Ishikawa (cell line): ENCODE results near the gene MTFP1.

ENCODE experiments used
- CEBPB ChIP-seq: IDR thresholded peaks from 2 replicates; pipeline ENCODE4 v1.6.1; 2012
- CREB1 ChIP-seq: IDR thresholded peaks from 2 replicates; pipeline ENCODE4 v1.6.1; 2012; ENCODE audit warnings: low read depth
- EP300 ChIP-seq: IDR thresholded peaks from 2 replicates; pipeline ENCODE4 v1.6.1; 2012; ENCODE audit warnings: borderline replicate concordance
- FOXM1 ChIP-seq: IDR thresholded peaks from 2 replicates; pipeline ENCODE4 v1.6.1; 2012; ENCODE audit warnings: low read depth, borderline replicate concordance
- MAX ChIP-seq: IDR thresholded peaks from 2 replicates; pipeline ENCODE4 v1.6.1; 2012
- NFIC ChIP-seq: IDR thresholded peaks from 2 replicates; pipeline ENCODE4 v1.6.1; 2012
- RAD21 ChIP-seq: IDR thresholded peaks from 2 replicates; pipeline ENCODE4 v1.6.1; 2012; ENCODE audit warnings: low read depth
- REST ChIP-seq: IDR thresholded peaks from 2 replicates; pipeline ENCODE4 v1.6.1; 2012; ENCODE audit warnings: low read depth, mild to moderate bottlenecking
- TAF1 ChIP-seq: IDR thresholded peaks from 2 replicates; pipeline ENCODE4 v1.6.1; 2012; ENCODE audit warnings: low read depth, mild to moderate bottlenecking
- TCF12 ChIP-seq: IDR thresholded peaks from 2 replicates; pipeline ENCODE4 v1.6.1; 2012; ENCODE audit warnings: low read depth
- TEAD4 ChIP-seq: IDR thresholded peaks from 2 replicates; pipeline ENCODE4 v1.6.1; 2012
- USF1 ChIP-seq: IDR thresholded peaks from 2 replicates; pipeline ENCODE4 v1.6.1; 2012
- YY1 ChIP-seq: IDR thresholded peaks from 2 replicates; pipeline ENCODE4 v1.6.1; 2012; ENCODE audit warnings: low read depth

- TF ChIP-seq USF1 (no peak), TCF12 (no peak), CEBPB (no peak), TAF1 (no peak), EP300 (no peak), REST (no peak), YY1 (no peak), TEAD4 (no peak), RAD21 (no peak), CREB1 (no peak), MAX (no peak), NFIC (no peak), FOXM1 (no peak)
These were observed 4.3 kb downstream of the MTFP1 start for GRCh38 chr22:30429887-30430286.
